K562 treated with DMSO at 1 percent for 12 hours (cell line): Measurements from ENCODE around the gene ZNF735. TPM values are rescaled to one million over a fixed set of nuclear protein-coding genes. Genes with fewer than 3 reads are reported as not detected.

Experiments used
- total RNA-seq: library from RNA; unstranded; fragments of 300-600 nt; gene quantifications from 2 replicates; pipeline ENCODE4 v1.2.3, GENCODE V29; 2022; ENCODE audit not compliant: insufficient read depth

The ZNF735 gene
- not detected in 2 replicates for total RNA-seq

GRCh38 chr7:64206903-64207302, at the start of gene ZNF735:
Gene ZNF735, plus strand, starts transcription at chr7:64207203. Its CDS starts 0 bp downstream, at chr7:64207203.

DNA sequence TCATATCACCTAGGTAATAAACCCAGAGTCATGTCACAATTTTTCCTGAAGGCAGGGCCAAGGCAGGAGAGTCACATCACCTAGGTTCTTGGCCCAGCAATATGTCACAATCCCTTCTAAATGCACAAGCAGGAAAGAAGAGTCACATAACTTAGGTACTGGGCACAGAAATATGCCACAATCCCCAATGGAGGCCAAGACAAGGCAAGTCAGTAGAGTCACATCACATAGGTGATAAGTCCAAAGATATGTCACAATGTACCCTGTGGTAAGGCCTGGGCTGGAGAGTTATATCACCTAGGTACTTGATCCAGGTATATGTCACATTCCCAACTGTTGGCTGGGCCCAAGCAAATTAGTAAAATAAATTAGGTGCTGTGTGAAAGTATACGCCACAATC, 21.2 kb downstream of the ZNF735 start, which contains the start of gene ZNF679:
TSS of gene ZNF679 (plus strand) at position 301 of the 400 bp plus-strand sequence. CDS start 20,644 bp downstream, outside the sequence.

Other genes starting within 250 kb of the ZNF735 start
- gene ZNF722, start 208.4 kb upstream of the ZNF735 start, total RNA-seq, result not detected in 2 replicates
- gene ZNF727, start 161.8 kb upstream of the ZNF735 start, total RNA-seq, result not detected in 2 replicates
- gene ZNF679, start 21.3 kb downstream of the ZNF735 start, total RNA-seq, result not detected in 2 replicates
- 3.1 and 4.8 TPM in 2 replicates for gene ZNF736, start 106.8 kb downstream of the ZNF735 start, total RNA-seq